D341Med (cell line): ENCODE measurements around the gene MLPH.
A peak's percentile ranks its signal among the peaks of the same experiment; 100 is the strongest.

Experiments
- DNase-seq: peaks from one replicate; pipeline ENCODE4 v3.0.0; 2012; ENCODE audit warnings: low spot score

Gene MLPH

DNA sequence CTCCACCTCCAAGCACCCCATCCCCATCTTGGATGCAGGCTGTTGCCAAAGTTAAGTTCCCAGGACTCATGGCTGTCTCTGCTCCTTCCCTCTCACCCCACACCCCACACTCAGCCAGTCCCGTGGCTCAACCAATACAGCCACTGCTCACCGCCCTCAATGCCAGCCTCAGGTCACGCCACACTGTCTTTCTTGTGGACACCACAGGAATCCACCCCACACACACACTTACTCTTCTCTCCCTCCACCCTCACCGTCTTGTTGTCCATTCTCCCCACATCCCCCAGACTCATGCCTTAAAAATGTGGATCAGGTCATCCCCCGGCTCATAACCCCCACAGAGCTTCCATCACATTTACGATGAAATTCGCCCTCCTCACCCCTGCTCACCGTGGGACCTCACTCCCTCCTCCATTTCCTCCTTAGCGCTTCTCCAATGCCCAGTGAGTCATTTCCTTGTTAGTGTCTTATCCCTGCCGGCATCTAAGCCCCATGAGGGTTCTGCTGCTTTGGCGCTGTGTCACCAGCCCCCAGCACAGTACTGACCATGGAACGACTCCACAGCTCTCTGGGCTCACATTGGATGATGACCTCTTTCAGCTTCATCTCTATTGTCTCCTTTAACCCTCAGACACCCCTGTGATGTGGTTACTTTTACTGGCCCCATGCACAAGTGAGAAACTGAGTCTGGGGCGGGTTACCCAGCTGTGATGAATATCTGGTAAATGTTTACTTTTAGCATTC is 13.8 kb downstream of the MLPH start:
- no peak for DNase-seq

- no peak for DNase-seq
These were observed 15.0 kb downstream of the MLPH start for GRCh38 chr2:237501892-237502513.

DNA sequence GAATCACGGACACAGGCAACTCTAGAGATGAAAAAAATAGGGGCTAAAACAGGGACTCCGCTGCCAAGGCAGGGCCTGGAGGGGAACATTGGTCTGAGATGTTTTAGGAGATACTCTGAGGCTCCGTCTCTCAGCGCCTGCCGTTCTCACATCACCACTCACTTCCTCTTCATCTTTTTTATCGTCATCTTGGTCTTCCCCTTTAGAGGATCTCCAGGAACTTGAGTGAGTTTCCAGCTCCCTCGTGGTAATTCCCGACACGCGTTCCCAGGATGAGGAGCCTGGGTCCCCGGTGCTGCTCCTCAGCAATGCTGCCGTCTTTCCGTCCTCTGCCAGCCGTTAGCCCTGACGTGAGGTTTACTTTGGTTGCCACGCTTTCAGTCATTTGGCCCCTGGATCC is 16.1 kb downstream of the MLPH start:
- DNase-seq = no peak

GRCh38 chr2:237505188-237505939 is 18.3 kb downstream of the MLPH start:
- DNase-seq = no peak

- no peak for DNase-seq
These were observed 20.5 kb downstream of the MLPH start for GRCh38 chr2:237507512-237507911.

GRCh38 chr2:237508361-237508760 is 21.3 kb downstream of the MLPH start:
- no peak for DNase-seq

- no peak for DNase-seq
These were observed 22.1 kb downstream of the MLPH start for GRCh38 chr2:237509151-237509550.

DNA sequence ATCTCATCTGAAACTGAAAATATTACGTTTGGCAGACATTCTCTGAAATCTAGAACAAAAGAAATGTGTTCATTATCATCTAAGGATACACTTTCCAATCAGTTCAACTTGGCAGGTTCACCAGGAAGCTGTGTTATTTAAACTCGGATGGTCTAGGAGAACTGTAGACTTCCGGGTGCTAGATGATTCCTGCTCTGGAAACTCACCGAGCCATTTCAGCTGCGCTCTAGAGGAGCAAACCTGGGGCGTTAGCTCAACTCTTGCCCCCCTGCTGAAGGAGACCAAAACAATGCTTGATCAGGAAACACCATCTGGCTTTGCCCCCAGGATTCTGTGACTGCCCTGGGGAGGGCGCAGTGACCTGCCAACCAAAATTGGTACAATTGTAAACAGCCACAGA is 22.9 kb downstream of the MLPH start:
- no peak for DNase-seq

DNA sequence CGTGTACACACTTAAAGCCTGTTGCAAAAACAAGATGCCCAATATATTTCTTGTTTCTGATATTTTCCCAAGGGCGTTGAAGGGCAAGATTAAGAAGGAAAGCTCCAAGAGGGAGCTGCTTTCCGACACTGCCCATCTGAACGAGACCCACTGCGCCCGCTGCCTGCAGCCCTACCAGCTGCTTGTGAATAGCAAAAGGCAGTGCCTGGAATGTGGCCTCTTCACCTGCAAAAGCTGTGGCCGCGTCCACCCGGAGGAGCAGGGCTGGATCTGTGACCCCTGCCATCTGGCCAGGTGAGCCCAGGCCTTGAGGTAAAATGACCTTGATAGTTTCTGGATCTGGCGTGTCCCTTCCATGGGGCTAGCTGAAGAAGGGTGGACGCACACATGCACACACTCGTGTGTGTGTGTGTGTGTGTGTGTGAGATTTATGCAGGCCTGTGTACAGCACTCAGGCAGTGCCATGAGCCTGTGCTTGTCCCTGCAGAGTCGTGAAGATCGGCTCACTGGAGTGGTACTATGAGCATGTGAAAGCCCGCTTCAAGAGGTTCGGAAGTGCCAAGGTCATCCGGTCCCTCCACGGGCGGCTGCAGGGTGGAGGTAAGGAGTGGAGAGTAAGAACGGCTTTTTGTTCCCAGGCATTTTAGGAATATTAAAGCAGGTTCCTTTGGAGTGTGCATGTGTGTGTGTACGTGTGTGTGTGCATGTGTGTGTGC is 23.6 kb downstream of the MLPH start:
- DNase-seq = no peak

GRCh38 chr2:237511433-237511832 is 24.4 kb downstream of the MLPH start:
- no peak for DNase-seq

DNA sequence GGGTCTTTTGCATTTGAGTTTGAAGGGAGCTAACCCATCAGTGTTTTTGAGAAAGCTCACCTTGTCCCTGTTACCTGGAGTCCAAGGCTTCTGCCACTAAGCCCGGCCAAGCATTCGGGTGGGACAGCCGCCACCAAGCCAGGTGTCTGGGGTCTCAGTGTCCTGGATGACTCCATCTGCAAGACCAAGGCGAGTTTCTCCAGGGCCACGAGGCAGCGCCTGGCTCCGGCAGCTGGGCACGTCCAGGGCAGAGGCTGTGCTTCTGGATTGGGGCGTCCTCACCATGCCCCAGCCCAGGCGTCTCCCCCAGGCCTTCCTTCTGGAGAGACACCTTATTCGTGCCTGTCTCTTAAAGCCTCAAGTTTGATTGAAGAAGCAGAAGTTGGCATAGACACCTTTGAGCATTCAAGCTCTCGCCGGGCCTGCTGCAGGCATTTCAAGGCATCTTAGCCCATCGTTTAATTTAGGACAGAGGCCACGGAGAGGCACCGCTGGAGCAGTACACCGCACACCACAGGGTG is 24.9 kb downstream of the MLPH start:
- no peak for DNase-seq

DNA sequence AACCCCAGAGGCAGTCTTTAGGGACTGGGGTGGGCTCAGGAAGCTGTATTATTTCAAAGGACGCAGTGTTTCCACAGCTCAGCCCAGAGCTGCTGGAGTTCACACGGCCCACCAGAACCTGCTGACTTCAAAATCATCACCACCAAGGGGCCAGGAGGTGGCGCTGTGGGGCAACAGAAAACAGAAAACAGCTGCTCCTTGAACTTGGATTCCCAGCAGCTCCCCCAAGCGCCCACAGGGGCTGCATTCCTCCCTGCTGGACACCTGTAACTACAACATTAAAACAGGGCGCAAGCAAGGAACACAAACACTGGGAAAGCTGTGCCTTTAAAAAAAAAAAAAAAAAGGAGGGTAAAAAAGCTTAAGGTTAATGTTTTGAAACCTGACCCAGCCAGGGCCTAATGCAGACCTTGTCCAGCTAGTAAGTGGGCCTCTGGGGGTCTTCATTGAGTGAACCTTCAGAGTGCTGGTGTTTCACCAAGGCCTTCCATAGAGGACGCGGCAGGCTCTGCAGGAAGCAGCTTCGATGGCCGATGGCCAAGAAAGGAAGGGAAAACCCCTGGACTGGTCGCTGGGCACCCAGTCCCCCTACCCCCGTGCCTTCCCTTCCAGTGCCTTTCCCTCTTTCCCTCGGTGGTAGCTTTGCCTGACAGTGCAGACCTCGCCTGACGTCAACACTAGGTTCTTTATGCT is 25.9 kb downstream of the MLPH start:
- peak; percentile 89 for DNase-seq

DNA sequence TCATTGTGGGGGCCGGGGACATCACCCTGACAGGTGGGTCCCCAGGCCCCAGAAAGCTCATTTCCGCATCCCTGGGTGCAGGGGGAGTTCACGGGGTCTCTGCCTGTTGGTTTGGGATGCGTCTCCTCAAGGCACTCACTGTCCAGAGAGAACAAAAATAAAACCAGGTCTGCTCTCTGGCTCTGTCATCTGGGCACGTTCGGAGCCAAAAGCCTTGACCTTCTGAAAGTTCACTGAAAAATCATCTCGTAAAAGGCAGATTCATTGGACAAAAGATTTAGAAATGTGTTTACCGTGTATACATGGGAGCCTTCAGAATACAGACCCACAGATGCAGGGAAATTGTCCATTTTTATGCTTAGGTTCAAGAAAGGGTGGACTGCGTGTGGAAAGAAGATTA is 26.6 kb downstream of the MLPH start:
- DNase-seq = no peak

DNA sequence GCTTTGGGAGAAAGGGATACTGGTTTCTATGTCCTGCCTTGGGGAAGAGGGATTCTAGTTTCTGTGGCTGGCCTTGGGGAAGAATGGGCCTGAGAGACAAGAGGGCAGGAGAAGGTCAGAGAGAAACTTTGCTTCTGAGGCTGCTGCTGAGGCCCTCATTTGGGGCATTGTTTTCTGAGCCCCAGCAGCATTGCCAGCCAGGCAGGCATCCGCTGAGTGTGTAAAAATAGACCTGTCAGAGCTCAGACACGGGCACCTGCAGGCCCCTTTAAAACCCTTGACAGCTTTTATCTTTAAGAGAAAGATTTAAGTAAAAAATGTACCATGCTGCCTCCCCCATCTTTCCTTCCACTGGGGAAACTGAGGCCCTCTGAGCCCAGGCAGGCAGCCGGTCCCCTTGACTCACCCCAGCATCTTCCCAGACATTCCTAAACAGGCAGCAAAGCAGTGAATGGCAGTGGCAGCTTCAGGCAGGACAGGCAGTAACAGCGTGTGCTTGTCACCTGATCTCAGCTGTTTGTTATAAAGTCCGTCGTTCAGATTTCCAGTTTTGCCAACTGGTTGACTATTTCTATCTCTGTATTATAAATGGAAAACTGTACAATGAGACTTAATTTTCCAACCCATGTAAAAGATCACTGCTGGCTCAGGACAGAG is 27.6 kb downstream of the MLPH start:
- no peak for DNase-seq

DNA sequence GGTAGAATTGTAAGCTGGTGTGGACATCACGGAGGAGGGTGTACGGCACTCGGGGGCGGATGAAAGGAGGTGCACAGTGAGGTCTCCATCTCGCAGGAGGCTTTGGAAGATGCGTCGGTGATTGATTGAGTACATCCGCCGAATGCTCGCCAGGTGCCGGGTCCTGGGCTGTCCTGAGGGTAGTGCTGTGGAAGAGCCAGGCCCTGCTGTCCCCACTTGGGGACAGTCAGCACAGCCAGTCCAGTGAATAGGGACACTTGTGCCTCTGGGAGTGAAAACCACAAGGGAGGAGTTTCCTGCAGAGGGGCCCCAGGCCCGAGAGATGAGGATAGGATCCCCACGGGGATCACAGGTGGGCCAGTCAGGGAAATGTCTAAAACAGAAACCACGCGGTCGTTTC is 28.1 kb downstream of the MLPH start:
- DNase-seq = no peak

GRCh38 chr2:237515621-237516275 is 28.7 kb downstream of the MLPH start:
- no peak for DNase-seq

DNA sequence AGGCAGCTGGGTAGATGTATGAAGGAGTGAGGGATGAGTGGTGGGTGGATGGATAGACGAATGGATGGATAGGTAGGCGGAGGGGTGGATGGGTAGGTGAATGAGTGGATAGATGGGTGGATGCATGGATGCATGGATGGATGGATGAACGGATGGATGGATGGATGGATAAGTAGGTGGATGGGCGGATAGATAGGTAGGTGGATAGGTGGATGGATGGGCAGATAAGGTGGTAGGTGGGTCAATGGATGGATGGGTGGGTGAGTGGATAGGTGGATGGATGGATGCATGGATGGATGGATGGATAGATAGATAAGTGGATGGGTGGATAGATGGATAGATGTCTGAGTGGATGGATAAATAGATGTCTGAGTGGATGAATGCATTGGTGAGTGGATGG is 30.1 kb downstream of the MLPH start:
- DNase-seq = no peak

DNA sequence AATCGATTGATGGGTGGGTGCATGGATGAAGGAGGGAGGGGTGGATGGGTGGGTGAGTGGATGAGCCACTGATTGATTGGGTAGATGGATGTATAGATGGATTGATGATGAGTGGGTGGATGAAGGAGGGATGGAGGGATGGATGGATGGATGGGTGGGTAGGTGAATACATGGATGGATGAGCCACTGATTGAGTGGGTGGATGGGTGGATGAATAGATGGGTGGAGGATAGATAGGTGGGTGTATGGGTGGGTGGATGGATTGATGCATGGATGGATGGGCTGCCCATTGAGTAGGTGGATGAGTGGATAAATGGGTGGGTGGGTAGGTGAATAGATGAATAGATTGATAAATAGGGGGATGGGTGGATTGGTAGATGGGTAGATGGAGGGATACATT is 30.9 kb downstream of the MLPH start:
- no peak for DNase-seq

DNA sequence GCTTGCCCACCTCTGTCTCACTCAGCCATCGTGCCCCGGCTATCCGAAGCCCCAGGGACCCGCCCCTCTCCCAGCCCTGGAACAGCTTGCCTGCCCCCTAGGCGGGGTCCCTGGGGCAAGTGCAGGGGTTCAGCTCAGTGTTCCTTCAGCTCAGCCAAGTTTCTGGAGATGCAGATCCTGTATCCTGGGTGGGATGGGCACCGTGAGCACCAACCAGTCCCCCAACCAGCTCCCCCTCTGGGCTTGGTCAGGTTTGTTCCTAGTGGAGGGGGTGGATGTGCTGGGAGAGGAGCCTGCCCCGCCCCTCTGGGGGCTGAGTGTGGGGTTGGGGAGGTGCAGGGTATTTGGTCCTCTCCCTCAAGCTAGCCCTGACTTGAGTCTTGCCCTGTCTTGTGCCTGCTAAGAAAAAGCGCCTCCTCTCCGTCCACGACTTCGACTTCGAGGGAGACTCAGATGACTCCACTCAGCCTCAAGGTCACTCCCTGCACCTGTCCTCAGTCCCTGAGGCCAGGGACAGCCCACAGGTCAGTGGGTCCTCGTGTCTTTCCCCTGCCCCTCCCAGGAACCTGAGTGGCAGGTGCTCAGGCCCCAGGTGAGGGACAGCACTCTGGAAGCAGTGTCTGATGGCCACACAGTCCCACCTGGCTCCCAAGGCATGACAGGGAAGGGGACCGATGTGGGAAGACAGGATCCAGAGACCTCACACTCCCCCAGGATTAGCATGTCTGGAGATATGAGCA is 32.6 kb downstream of the MLPH start:
- DNase-seq = no peak

GRCh38 chr2:237520290-237520689 is 33.2 kb downstream of the MLPH start:
- DNase-seq = no peak
